NCI-H82 treated with DMSO at 0.1 percent for 48 hours (cell line): Measurements from ENCODE around the gene SLC25A19.
A peak's percentile ranks its signal among the peaks of the same experiment; 100 is the strongest.
"Not testable (repeated sequence)": the region's sequence is repeated elsewhere in the genome, so short reads cannot be mapped to it uniquely, and the experiment has no call there.

ENCODE experiments used
- DNase-seq: peaks from one replicate; lab custom pipeline; 2025; ENCODE audit not compliant: unreplicated experiment; lab: John Stamatoyannopoulos, UW

Gene SLC25A19

GRCh38 chr17:75301502-75302206 is 12.4 kb upstream of the SLC25A19 start:
- DNase-seq: no peak

DNA sequence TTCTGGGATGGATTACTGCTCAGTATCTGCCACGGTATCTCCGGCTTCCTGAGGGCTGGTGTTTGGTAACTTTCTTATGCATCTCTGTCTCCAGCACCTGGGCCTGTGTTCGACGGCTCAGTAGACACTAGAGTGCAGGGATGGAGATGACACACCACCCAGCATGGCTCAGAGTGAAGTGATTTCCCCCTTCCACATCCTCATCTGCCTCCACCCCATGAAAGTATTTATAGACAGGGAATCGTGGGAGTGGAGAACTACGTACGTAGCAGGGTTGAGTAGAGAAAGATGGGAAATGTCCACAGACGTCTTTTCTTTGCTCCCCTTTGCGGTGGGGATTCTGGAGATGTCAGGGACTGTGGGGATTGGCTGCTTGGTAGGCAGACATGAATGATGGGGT is 11.8 kb upstream of the SLC25A19 start:
- DNase-seq: no peak

DNA sequence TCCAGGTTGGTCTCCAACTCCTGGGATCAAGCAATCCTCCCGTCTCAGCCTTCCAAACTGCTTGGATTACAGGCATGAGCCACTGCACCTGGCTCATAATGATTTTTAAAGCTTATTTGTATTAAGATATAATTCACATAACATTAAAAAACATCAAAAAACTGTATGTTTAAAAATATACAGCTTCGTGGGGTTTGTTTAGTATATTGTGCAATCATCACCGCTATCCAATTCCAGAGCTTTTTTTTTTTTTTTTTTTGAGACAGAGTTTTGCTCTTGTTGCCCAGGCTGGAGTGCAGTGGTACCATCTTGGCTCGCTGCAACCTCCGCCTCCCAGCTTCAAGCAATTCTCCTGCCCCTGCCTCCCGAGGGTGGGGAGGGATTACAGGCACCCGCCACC is 11.0 kb upstream of the SLC25A19 start:
- no peak for DNase-seq

GRCh38 chr17:75295201-75296158 is 6.2 kb upstream of the SLC25A19 start:
- DNase-seq: no peak

DNA sequence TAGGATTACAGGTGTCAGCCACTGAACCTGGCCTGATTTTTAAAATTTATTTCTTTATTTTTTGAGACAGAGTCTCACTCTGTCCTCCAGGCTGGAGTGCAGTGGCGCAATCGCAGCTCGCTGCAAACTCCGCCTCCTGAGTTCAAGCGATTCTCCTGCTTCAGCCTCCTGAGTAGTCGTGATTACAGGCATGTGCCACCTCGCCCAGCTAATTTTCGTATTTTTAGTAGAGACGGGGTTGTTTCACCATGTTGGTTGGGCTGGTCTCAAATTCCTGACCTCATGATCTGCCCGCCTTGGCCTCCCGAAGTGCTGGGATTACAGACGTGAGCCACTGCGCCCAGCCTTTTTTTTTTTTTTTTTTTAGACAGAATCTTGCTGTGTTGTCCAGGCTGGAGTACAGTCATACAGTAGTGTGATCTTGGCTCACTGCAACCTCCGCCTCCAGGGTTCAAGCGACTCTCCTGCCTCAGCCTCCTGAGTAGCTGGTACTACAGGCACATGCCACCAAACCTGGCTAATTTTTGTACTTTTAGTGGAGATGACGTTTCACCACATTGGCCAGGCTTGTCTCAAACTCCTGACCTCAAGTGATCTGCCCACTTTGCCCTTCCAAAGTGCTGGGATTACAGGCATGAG is 3.7 kb upstream of the SLC25A19 start:
- DNase-seq: not testable (repeated sequence)

DNA sequence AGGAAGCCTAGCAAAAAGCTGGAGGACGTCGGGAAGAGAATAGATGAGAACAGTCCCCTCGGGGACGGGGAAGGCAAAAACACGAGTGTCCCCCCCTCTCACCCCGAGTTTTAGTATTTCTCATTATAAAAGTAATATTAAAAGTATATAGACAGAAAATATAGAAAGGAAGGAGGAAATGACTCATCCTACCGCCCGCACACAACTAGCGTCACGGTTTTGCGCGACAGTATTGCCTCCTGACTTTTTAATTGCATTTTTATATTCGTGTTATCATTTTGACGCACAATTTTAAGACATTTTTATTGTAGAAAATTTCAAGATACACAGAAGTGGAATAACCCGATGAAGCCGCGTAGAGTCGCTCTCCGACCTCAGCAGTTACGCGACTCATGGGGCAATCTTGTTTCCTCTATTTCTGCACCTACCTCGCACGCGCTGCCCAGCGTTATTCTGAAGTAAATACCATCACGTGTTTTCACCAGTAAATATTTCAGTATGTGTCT is 652 bp upstream of the SLC25A19 start:
- DNase-seq: no peak

GRCh38 chr17:75288770-75289114 is 491 bp downstream of the SLC25A19 start:
- peak; percentile 22 for DNase-seq

GRCh38 chr17:75288359-75288758 is 874 bp downstream of the SLC25A19 start:
- no peak for DNase-seq

GRCh38 chr17:75287221-75287620 is 2.0 kb downstream of the SLC25A19 start:
- DNase-seq: no peak

GRCh38 chr17:75285123-75285522 is 4.1 kb downstream of the SLC25A19 start:
- no peak for DNase-seq

- not testable (repeated sequence) for DNase-seq
Observed at GRCh38 chr17:75280189-75280588, 9.0 kb downstream of the SLC25A19 start.

GRCh38 chr17:75277664-75278071 is 11.6 kb downstream of the SLC25A19 start:
- no peak for DNase-seq

- DNase-seq: no peak
Observed at GRCh38 chr17:75273977-75274708, 15.1 kb downstream of the SLC25A19 start.

- no peak for DNase-seq
Observed at GRCh38 chr17:75272848-75273184, 16.4 kb downstream of the SLC25A19 start.

GRCh38 chr17:75271955-75272847 is 17.0 kb downstream of the SLC25A19 start:
- DNase-seq: no peak

DNA sequence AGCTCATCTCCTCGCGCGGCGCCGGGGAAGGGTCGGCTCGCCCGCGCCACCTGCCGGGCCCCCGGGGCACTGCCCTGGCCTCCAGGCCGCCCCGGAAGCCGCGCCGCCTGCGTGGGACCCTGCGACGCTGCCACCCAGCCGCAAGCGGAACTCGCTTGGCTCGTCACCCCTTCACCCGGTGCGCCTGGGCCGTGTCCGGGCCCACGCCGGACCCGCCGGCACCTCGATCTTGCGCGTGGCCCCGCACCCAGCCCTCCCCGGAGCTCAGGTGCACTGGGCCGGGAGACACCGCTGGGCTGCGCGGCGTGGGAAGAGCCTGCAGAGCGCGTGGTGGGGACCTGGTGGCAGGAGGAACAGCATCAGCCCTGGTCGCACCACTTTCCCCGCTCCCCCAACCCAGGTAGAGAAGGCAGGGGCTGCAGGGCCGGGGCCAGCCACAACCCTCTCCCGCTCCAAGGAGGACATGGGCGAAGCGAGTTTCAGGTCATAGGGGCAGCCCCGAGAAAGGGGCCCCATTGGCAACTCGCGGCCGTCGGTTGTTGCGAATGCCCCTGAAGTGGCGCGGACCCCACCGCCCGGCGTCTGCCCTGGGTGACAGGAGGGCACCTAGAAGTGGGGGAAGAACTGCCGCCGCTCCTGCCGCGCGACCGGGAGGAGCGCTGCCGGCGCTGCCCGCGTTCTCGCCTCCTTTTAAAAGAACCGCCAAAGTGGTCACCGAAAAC is 17.8 kb downstream of the SLC25A19 start:
- DNase-seq: peak; percentile 21

- no peak for DNase-seq
Observed at GRCh38 chr17:75270966-75271232, 18.3 kb downstream of the SLC25A19 start, which contains the start of gene MIF4GD. Gene MIF4GD (minus strand): TSS chr17:75271231. CDS start chr17:75270195, 1,036 bp downstream.

- DNase-seq: peak; percentile 61
Observed at GRCh38 chr17:75270218-75270965, 18.8 kb downstream of the SLC25A19 start.

DNA sequence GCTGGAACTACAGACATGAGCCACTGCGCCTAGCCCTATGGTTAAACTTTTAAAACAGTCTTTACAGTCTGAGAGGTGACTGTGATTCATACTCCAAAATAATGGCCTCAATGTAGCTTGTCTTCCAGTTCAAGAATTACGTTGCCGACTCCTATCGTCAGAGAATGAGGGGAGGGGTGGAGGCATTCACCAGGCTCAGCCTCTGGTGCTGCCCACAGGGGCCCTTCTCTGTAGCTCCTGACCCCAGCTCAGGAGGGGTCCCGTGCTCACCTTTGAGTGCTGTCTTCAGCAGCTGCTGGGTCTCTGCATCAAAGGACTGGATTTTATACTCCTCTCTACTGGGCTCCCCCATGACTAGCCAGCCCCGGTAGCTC is 19.4 kb downstream of the SLC25A19 start:
- no peak for DNase-seq
